CD4-positive, alpha-beta T cell (primary cell): Measurements from ENCODE around the gene LRRC1. TPM values are rescaled to one million over a fixed set of nuclear protein-coding genes. Genes with fewer than 3 reads are reported as not detected.

Experiments used
- ATAC-seq: fragments of 200-7000 bp; cut with Tn5 transposase; one replicate; pipeline ENCODE4 v1.10.0; 2022; ENCODE audit warnings: mild to moderate bottlenecking; ENCODE audit not compliant: poor library complexity
- CTCF ChIA-PET: fragments of 350-600 bp; sonication (Branson Sonifier 250); formaldehyde crosslinking; loops from one replicate; lab custom pipeline; 2021; ENCODE audit warnings: antibody characterized with exemption, inconsistent platforms; lab: Charles Lee
- POLR2A ChIA-PET: fragments of 350-600 bp; sonication (Branson Sonifier 250); formaldehyde crosslinking; loops from one replicate; lab custom pipeline; 2021; ENCODE audit warnings: antibody characterized with exemption, inconsistent platforms; lab: Charles Lee
- DNase-seq, 14 experiments: peaks; one replicate each; pipeline ENCODE4 v3.0.0-alpha.2; 2013 to 2020; ENCODE audit warnings: mixed read lengths in 2 of 14
- H3K27ac ChIP-seq, 2 donors: one replicate each; pipeline versions ENCODE4 v1.5.1 to v1.7.0; 2013; ENCODE audit warnings: low read length in 2 of 2, low read depth in 1 of 2, mild to moderate bottlenecking in 1 of 2
- H3K27me3 ChIP-seq, 2 experiments: 1 replicate in 1 of 2; 2 replicates in 1 of 2; pipeline versions ENCODE4 v1.6.1 to v1.7.0; 2013; ENCODE audit warnings: low read length in 2 of 2, control low read depth in 1 of 2, mild to moderate bottlenecking in 1 of 2, moderate library complexity in 1 of 2; ENCODE audit not compliant: insufficient read depth in 2 of 2, control insufficient read depth in 1 of 2
- H3K36me3 ChIP-seq: one replicate; pipeline ENCODE4 v1.6.1; 2013; ENCODE audit warnings: low read length, control low read depth; ENCODE audit not compliant: insufficient read depth
- H3K4me1 ChIP-seq: one replicate; pipeline ENCODE4 v1.6.1; 2013; ENCODE audit warnings: low read length, control low read depth; ENCODE audit not compliant: insufficient read depth
- H3K4me3 ChIP-seq: one replicate; pipeline ENCODE4 v1.5.1; 2013; ENCODE audit warnings: mild to moderate bottlenecking, low read length, moderate library complexity
- H3K9me3 ChIP-seq, 2 experiments: 1 replicate in 1 of 2; 2 replicates in 1 of 2; pipeline versions ENCODE4 v1.6.1 to v1.7.0; 2013; ENCODE audit warnings: low read length in 2 of 2, mild to moderate bottlenecking in 2 of 2, control low read depth in 1 of 2, moderate library complexity in 1 of 2; ENCODE audit not compliant: control insufficient read depth in 1 of 2, insufficient read depth in 1 of 2
- H3K27ac Mint-ChIP-seq: one replicate; pipeline ENCODE4 v1.8.0; 2020; ENCODE audit warnings: mixed read lengths
- H3K27me3 Mint-ChIP-seq: one replicate; pipeline ENCODE4 v1.8.0; 2021; ENCODE audit warnings: mixed read lengths
- H3K36me3 Mint-ChIP-seq: one replicate; pipeline ENCODE4 v1.8.0; 2021; ENCODE audit warnings: low read depth, mixed read lengths
- H3K4me1 Mint-ChIP-seq: one replicate; pipeline ENCODE4 v1.8.0; 2021; ENCODE audit warnings: low read depth, mixed read lengths
- H3K4me3 Mint-ChIP-seq: one replicate; pipeline ENCODE4 v1.8.0; 2020; ENCODE audit warnings: mild to moderate bottlenecking, mixed read lengths
- H3K9me3 Mint-ChIP-seq: one replicate; pipeline ENCODE4 v1.8.0; 2020; ENCODE audit warnings: mixed read lengths
- CTCF ChIP-seq: fragments of 200-600 bp; IDR thresholded peaks from one replicate; pipeline ENCODE4 v1.8.0; 2022; ENCODE audit warnings: antibody characterized with exemption, mild to moderate bottlenecking
- intact Hi-C, 2 experiments: fragments of 100-400 bp; cut with DNase I in 1 of 2; cut with micrococcal nuclease in 1 of 2; formaldehyde crosslinking; loops; one replicate each; pipeline versions ENCODE4 v1.15.1 to v1.9.0; 2023 to 2025; cut with DNase I, micrococcal nuclease
- total RNA-seq, 174 experiments: library from RNA in 2 of 174; stranded (reverse) in 2 of 174; gene quantifications; one replicate each; pipeline ENCODE4 v1.2.3 and lab custom pipeline; 2021 to 2026

LRRC1 gene
- total RNA-seq, 2 experiments from 2014 or later, result 0.78 to 1.1 TPM

- Histone ChIP-seq H3K27ac (no peak overlapping the region), H3K27me3 (no peaks in the 10 kb centered on the region), H3K36me3 (no peaks in the 10 kb centered on the region), H3K4me1 (no peaks in the 10 kb centered on the region), H3K9me3 (peaks cover 0 to 4% of the 10 kb centered on the region in 2 experiments), H3K4me3 (no peak overlapping the region)
- TF ChIP-seq CTCF, result no peak
- Mint-ChIP-seq H3K36me3 (peaks cover 4% of the 10 kb centered on the region), H3K4me1 (no peaks in the 10 kb centered on the region), H3K27me3 (no peaks in the 10 kb centered on the region), H3K4me3 (no peak overlapping the region), H3K9me3 (no peaks in the 10 kb centered on the region), H3K27ac (no peak overlapping the region)
- CTCF ChIA-PET, result no interaction called here
- DNase-seq (no peak), ATAC-seq (no peak)
- intact Hi-C loops, result no loop called here
- POLR2A ChIA-PET, result no interaction called here
Observed at GRCh38 chr6:53869964-53870363, 75.2 kb downstream of the LRRC1 start.

- Mint-ChIP-seq H3K4me3 (no peak overlapping the region), H3K27ac (no peak overlapping the region), H3K36me3 (peaks cover 4% of the 10 kb centered on the region), H3K27me3 (no peaks in the 10 kb centered on the region), H3K9me3 (no peaks in the 10 kb centered on the region), H3K4me1 (no peaks in the 10 kb centered on the region)
- intact Hi-C loops, result no loop called here
- CTCF ChIA-PET, result no interaction called here
- Histone ChIP-seq H3K27me3 (no peaks in the 10 kb centered on the region), H3K36me3 (no peaks in the 10 kb centered on the region), H3K27ac (no peak overlapping the region), H3K9me3 (peaks cover 0 to 11% of the 10 kb centered on the region in 2 experiments), H3K4me1 (no peaks in the 10 kb centered on the region), H3K4me3 (no peak overlapping the region)
- POLR2A ChIA-PET, result no interaction called here
- TF ChIP-seq CTCF, result no peak
- DNase-seq, result no peak
- ATAC-seq, result no peak
Observed at GRCh38 chr6:53873922-53874321, 79.1 kb downstream of the LRRC1 start.

GRCh38 chr6:53874964-53875363 is 80.2 kb downstream of the LRRC1 start:
- Mint-ChIP-seq H3K27ac (no peak overlapping the region), H3K4me3 (no peak overlapping the region), H3K36me3 (peaks cover 4% of the 10 kb centered on the region), H3K9me3 (no peaks in the 10 kb centered on the region), H3K4me1 (no peaks in the 10 kb centered on the region), H3K27me3 (no peaks in the 10 kb centered on the region)
- Histone ChIP-seq H3K4me1 (no peaks in the 10 kb centered on the region), H3K4me3 (no peak overlapping the region), H3K9me3 (peaks cover 0 to 11% of the 10 kb centered on the region in 2 experiments), H3K36me3 (no peaks in the 10 kb centered on the region), H3K27ac (no peak overlapping the region), H3K27me3 (no peaks in the 10 kb centered on the region)
- CTCF ChIA-PET, result no interaction called here
- ATAC-seq (no peak), DNase-seq (no peak)
- TF ChIP-seq CTCF, result no peak
- intact Hi-C loops, result no loop called here
- POLR2A ChIA-PET, result no interaction called here
